Mesothelial cell of epicardium (in vitro differentiated cells): Measurements from ENCODE around the gene ZNF791. TPM values are rescaled to one million over a fixed set of nuclear protein-coding genes. Genes with fewer than 3 reads are reported as not detected.

Experiments
- DNase-seq, 2 experiments: peaks; one replicate each; pipeline ENCODE4 v3.0.0; 2021; ENCODE audit warnings: low spot score in 2 of 2; ENCODE audit not compliant: unreplicated experiment in 2 of 2
- H3K27ac Mint-ChIP-seq: 2 replicates; pipeline ENCODE4 v1.8.0; 2021; ENCODE audit warnings: mixed read lengths
- H3K27me3 Mint-ChIP-seq: 2 replicates; pipeline ENCODE4 v1.8.0; 2021; ENCODE audit warnings: low read depth, mixed read lengths
- H3K36me3 Mint-ChIP-seq: 2 replicates; pipeline ENCODE4 v1.8.0; 2021; ENCODE audit warnings: mixed read lengths
- H3K4me1 Mint-ChIP-seq: 2 replicates; pipeline ENCODE4 v1.8.0; 2021; ENCODE audit warnings: mixed read lengths
- H3K4me3 Mint-ChIP-seq: 2 replicates; pipeline ENCODE4 v1.8.0; 2021; ENCODE audit warnings: mild to moderate bottlenecking, moderate library complexity, mixed read lengths
- H3K9me3 Mint-ChIP-seq: 2 replicates; pipeline ENCODE4 v1.8.0; 2021; ENCODE audit warnings: mixed read lengths
- CTCF ChIP-seq: fragments of 200-600 bp; sonication (generic); IDR thresholded peaks from one replicate; pipeline ENCODE4 v1.5.0; 2021; ENCODE audit warnings: antibody characterized with exemption; ENCODE audit not compliant: unreplicated experiment
- total RNA-seq: library from RNA; stranded (reverse); gene quantifications from 3 replicates; pipeline ENCODE4 v1.2.1, GENCODE V29; 2021

The ZNF791 gene
- total RNA-seq, 1 donor from 2014 or later = 27.0 TPM

- Mint-ChIP-seq H3K27me3 (no peaks in the 10 kb centered on the region), H3K4me3 (no peak overlapping the region), H3K4me1 (no peaks in the 10 kb centered on the region), H3K36me3 (peaks cover 15% of the 10 kb centered on the region), H3K9me3 (no peaks in the 10 kb centered on the region), H3K27ac (no peak overlapping the region)
- no peak for DNase-seq
- no peak for TF ChIP-seq CTCF
These were observed 36.3 kb downstream of the ZNF791 start for GRCh38 chr19:12647047-12647446.

GRCh38 chr19:12647490-12648071 lies 36.9 kb downstream of the ZNF791 start:
- H3K27ac Mint-ChIP-seq = no peak overlapping the region
- no peaks in the 10 kb centered on the region for H3K4me1 Mint-ChIP-seq
- no peak for TF ChIP-seq CTCF
- peaks cover 15% of the 10 kb centered on the region for H3K36me3 Mint-ChIP-seq
- H3K9me3 Mint-ChIP-seq = no peaks in the 10 kb centered on the region
- no peak for DNase-seq
- H3K27me3 Mint-ChIP-seq = no peaks in the 10 kb centered on the region
- H3K4me3 Mint-ChIP-seq = no peak overlapping the region

GRCh38 chr19:12648088-12648487 lies 37.4 kb downstream of the ZNF791 start:
- no peak overlapping the region for H3K27ac Mint-ChIP-seq
- peaks cover 15% of the 10 kb centered on the region for H3K36me3 Mint-ChIP-seq
- H3K27me3 Mint-ChIP-seq = no peaks in the 10 kb centered on the region
- H3K4me1 Mint-ChIP-seq = no peaks in the 10 kb centered on the region
- no peak for DNase-seq
- no peaks in the 10 kb centered on the region for H3K9me3 Mint-ChIP-seq
- no peak overlapping the region for H3K4me3 Mint-ChIP-seq
- no peak for TF ChIP-seq CTCF

GRCh38 chr19:12649941-12650340 lies 39.2 kb downstream of the ZNF791 start:
- Mint-ChIP-seq H3K36me3 (peaks cover 17% of the 10 kb centered on the region), H3K9me3 (no peaks in the 10 kb centered on the region), H3K27ac (no peak overlapping the region), H3K4me3 (no peak overlapping the region), H3K4me1 (no peaks in the 10 kb centered on the region), H3K27me3 (no peaks in the 10 kb centered on the region)
- DNase-seq = no peak
- TF ChIP-seq CTCF = no peak

- DNase-seq = no peak
- TF ChIP-seq CTCF = no peak
- Mint-ChIP-seq H3K27ac (no peak overlapping the region), H3K36me3 (peaks cover 32% of the 10 kb centered on the region), H3K4me1 (no peaks in the 10 kb centered on the region), H3K4me3 (no peak overlapping the region), H3K9me3 (no peaks in the 10 kb centered on the region), H3K27me3 (no peaks in the 10 kb centered on the region)
These were observed 41.5 kb downstream of the ZNF791 start for GRCh38 chr19:12652219-12652618.

GRCh38 chr19:12655546-12655945 lies 44.8 kb downstream of the ZNF791 start:
- no peak overlapping the region for H3K4me3 Mint-ChIP-seq
- H3K27me3 Mint-ChIP-seq = no peaks in the 10 kb centered on the region
- no peaks in the 10 kb centered on the region for H3K9me3 Mint-ChIP-seq
- no peak for TF ChIP-seq CTCF
- DNase-seq = no peak
- peaks cover 41% of the 10 kb centered on the region for H3K36me3 Mint-ChIP-seq
- no peak overlapping the region for H3K27ac Mint-ChIP-seq
- no peaks in the 10 kb centered on the region for H3K4me1 Mint-ChIP-seq
